HepG2 (cell line): ENCODE data around the gene CFAP61.

Source experiments
- HMGXB4 ChIP-seq, 2 experiments: sonication (generic) in 1 of 2; formaldehyde crosslinking in 1 of 2; IDR thresholded peaks; 2 replicates each; pipeline versions ENCODE4 v1.4.0 to v1.6.1; 2018 to 2020; ENCODE audit warnings: missing genetic modification reagents in 2 of 2, borderline replicate concordance in 1 of 2, low read depth in 1 of 2, mild to moderate bottlenecking in 1 of 2, missing biosample characterization in 1 of 2
- POLR2A ChIP-seq, 2 experiments: IDR thresholded peaks; 2 replicates each; pipeline ENCODE4 v1.6.1; 2011; ENCODE audit warnings: low read depth in 2 of 2, low read length in 2 of 2, mild to moderate bottlenecking in 1 of 2, moderate library complexity in 1 of 2; ENCODE audit not compliant: insufficient read depth in 1 of 2
- ZNF605 ChIP-seq: sonication (generic); formaldehyde crosslinking; IDR thresholded peaks from 2 replicates; pipeline ENCODE4 v1.8.0; 2022; ENCODE audit warnings: mild to moderate bottlenecking, missing genetic modification reagents
- ZNF670 ChIP-seq: sonication (generic); formaldehyde crosslinking; IDR thresholded peaks from 2 replicates; pipeline ENCODE4 v1.8.0; 2022; ENCODE audit warnings: mild to moderate bottlenecking, missing genetic modification reagents, borderline replicate concordance
- ZNF788 ChIP-seq: sonication (generic); formaldehyde crosslinking; IDR thresholded peaks from 2 replicates; pipeline ENCODE4 v1.5.0; 2020; ENCODE audit warnings: mild to moderate bottlenecking, missing genetic modification reagents, borderline replicate concordance
- TF ChIP-seq, protein P1 (sequence below): sonication (generic); IDR thresholded peaks from 2 replicates; pipeline ENCODE4 v1.6.1; 2016; ENCODE audit warnings: low read depth, borderline replicate concordance

- no peak for TF ChIP-seq ZNF605 (CRISPR knock-in tag)
- no peak for TF ChIP-seq ZNF788 (CRISPR knock-in tag)
- TF ChIP-seq ZNF670 (CRISPR knock-in tag): no peak
- no peak for TF ChIP-seq POLR2A (IDR thresholded peaks at IDR 0.05; ENCODE audit: insufficient read depth in 1 of 2, low read depth in 2 of 2, low read length in 2 of 2)
- TF ChIP-seq, protein P1, sequence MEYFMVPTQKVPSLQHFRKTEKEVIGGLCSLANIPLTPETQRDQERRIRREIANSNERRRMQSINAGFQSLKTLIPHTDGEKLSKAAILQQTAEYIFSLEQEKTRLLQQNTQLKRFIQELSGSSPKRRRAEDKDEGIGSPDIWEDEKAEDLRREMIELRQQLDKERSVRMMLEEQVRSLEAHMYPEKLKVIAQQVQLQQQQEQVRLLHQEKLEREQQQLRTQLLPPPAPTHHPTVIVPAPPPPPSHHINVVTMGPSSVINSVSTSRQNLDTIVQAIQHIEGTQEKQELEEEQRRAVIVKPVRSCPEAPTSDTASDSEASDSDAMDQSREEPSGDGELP: no peak
- no peak for TF ChIP-seq HMGXB4 (CRISPR knock-in tag; IDR thresholded peaks at IDR 0.05; ENCODE audit: borderline replicate concordance in 1 of 2, low read depth in 1 of 2)
Measured at GRCh38 chr20:20401991-20402390, 349.7 kb downstream of the CFAP61 start.
